GM19025 (cell line): ENCODE measurements around the gene NXF1.
A peak's percentile ranks its signal among the peaks of the same experiment; 100 is the strongest.
"Not testable (repeated sequence)": the region's sequence is repeated elsewhere in the genome, so short reads cannot be mapped to it uniquely, and the experiment has no call there.

Experiments used
- ATAC-seq: cut with Tn5 transposase; IDR thresholded peaks from one replicate; pipeline ENCODE4 v1.9.1; 2021; ENCODE audit warnings: mild to moderate bottlenecking, low read depth, moderate library complexity; ENCODE audit not compliant: unreplicated experiment

The NXF1 gene

DNA sequence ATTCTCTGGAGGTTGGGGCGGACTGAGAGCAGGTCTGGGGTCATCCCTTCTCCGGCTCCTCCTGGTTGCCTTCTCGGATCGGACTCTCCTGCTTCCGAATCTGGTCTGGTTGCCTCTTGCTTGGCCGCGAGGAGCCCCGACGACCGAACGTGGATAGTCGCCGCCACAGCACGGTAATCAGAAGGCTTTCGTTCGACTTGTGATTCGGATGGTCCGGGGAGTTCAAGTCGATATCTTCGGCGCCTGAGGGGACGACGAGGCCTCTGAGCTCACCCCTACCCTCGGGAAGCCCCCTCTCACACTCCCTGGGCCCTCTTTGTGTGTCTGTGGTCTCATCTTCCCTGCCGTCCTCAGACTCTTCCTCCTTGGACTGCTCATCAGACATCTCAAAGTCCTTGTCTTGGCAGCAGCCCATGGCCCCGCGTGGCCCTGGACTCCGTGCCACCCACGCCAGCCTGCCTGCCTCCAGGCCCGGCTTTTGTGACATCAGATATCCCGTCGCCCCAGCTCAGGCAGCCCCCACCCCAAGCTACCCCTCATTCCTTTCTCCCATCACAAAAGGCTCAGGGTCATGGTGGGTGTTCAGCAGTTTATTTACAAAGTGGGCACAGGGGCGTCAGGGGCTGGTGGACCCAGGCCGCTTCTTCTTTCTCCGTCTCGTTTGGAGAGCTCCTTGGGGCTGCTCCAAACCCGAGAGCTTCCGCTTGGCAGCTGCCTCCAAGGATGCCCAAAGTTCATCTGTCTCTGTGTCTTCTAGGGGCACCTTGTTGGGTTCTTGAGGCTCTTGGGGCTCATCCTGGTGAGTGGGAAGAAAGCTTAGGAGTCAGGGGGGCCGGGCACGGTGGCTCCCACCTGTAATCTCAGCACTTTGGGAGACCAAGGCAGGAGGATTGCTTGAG, 27.3 kb upstream of the NXF1 start, which contains the start of gene TEX54:
TEX54 (minus strand) TSS at position 506 of the 899 bp plus-strand sequence.
- peak; percentile 2 for ATAC-seq

DNA sequence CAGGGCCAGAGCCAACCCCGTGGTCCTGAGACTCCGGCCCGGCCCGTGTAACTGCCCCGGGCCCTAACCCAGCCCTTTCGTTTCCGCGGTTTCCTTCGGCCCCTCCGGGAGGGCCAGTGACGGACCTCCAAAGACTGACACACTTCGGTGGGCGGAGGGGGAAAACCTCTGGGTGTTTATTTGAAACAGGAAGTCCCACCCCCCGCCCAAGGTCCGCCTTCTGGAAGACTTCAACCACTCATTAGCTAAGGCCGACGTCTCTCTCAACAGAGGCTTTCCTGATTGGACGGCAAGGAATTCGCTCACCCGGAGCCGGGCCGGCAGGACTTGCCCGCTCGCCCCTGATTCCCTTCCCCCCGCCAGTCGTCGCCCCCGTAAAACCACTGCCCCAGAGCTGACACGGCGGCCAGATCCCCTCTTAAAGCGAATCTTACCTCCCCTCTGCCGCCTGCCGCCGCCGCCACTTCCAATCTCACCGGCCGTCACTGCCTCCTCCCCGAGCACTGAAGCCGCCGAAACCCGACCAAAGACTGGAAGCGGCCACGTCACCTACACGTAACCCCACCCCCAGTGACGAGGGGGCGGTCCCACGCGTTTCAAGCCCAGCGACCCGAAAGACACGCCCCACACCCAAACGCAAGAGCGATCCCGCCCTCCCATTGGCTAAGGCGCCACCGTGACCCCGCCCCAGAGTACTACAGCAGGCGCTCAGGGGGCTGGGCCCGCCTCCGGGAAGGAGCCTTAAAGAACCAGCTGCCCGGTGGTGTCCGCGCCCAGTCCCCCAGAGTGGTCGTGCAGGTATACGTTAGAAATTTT, 26.5 kb upstream of the NXF1 start, which contains the start of gene STX5:
STX5 (minus strand) TSS at position 532 of the 816 bp plus-strand sequence. CDS start 808 bp downstream, outside the sequence.
- ATAC-seq, result peak; percentile 87

DNA sequence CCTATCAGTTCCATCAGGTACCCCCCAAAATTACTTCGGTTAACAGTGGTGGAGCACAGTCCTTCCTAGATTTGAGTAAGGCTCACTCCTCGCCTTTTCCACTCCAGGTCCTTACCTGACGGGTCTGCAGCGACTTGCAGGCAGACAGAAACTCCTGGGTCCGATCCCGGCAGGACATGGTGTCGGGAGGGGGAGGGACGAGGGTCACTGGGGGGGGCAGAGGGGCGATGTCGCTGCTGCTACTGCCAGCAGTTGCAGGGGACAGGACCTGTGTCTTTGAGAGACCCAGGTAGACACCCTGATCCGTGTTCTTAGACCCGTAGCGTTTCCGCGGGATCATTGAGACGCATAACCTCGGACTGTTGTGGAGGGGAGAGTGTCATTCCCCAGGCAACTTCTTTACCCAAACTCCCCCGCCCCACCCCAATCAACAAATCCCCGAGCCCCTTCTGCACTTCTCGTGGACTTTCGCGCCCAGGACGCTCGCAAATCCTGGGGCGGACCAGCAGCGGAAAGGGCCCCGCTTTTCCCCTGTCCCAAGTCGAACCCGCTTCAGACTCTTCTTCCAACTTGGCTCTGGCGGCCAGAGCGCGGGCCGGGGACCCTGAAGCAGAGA, 25.8 kb upstream of the NXF1 start:
- no peak for ATAC-seq

DNA sequence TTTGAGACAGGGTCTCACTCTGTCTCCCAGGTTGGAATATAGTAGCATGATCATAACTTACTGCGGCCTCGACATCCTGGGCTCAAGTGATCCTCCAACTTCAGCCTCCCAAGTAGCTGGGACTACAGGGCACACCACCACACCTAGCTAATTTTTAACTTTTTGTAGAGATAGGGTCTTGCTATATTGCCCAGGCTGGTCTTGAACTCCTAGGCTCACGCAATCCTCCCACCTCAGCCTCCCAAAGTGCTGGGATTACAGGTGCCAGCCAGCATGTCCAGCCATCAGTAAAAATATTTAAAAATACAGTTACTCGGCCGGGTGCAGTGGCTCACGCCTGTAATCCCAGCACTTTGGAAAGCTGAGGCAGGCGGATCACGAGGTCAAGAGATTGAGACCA, 22.9 kb upstream of the NXF1 start:
- not testable (repeated sequence) for ATAC-seq

DNA sequence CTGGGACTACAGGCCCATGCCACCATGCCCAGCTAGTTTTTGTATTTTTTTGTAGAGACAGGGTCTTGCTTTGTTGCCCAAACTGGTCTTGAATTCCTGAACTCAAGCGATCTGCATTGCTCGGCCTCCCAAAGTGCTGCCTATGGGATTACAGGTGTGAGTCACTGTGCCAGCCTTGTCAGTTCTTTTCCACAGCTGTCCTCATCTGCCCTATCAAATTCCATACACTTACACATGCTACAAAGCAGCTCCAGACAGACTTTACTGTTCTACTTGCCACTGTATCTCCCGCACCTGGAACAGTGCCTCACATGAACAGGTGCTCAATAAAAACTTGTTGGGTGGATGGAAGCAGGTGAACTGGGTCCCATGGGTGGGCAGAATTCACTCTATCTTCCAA, 18.4 kb upstream of the NXF1 start:
- no peak for ATAC-seq

DNA sequence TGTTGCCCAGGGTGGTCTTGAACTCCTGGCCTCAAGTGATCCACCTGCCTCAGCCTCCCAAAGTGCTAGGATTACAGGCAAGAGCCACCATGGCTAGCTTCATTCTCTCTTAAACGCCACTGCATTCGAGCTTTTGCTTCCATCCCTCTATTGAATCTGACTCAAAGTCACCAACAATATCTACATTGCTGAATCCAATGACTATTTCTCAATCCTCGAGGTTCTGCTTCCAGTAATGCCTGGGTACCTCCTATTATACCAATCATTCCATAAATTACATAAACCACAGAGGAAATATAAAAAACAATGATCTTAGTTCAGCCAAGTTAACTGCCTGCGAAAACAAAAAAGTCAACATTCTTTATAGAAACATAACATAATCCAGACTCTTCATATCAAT, 11.9 kb upstream of the NXF1 start:
- no peak for ATAC-seq

DNA sequence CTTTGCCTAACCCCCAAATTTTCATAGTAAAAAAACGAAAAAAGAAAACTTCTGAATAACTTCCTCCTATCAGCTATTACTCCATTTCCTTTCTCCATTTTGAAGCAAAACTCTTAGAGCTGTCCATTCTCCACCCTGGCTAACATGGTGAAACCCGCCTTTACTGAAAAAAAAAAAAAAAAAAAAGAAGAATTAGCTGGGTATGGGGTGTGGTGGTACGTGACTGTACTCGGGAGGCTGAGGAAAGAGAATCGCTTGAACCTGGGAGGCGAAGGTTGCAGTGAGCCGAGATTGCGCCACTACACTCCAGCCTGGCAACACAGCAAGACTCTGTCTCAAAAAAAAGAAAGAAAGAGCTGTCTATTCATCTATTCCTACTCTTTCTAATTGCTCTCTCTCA, 11.3 kb upstream of the NXF1 start:
- ATAC-seq, result no peak

DNA sequence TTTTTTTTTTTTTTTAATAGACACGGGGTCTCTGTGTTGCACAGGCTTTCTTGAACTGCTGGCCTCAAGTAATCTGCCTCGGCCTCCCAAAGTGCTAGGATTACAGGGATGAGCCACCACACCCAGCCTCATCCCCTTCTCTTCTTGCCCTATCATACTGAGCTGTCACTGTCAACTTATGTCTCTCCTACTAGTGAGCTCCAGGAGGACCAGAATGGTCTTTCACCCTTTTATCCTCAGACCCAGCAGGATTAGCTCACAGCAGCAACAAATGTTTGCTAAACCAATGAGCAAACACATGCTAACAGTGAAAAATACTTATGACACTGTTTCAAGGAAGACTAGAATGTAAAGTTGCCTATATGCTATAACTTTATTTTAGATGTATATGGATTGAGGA, 6.4 kb upstream of the NXF1 start:
- ATAC-seq, result no peak

DNA sequence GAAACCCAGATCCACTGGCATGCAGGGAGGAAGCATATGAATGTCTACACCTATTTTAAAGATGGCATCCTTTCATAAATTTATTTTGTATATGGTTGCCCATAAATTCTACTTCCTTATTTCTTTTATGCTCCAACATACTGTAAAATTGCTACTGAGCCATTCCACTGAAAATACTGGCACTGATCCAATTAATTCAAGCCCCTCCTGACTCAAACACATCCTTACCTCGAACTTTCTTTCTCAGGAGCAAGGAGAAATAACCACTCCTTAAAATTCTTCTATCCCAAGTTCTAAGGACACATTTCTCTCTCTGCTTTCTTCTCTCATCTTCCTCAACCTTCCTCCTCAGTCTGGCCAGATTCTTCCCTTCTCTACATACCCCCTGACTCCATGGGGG, 5.5 kb upstream of the NXF1 start:
- no peak for ATAC-seq

DNA sequence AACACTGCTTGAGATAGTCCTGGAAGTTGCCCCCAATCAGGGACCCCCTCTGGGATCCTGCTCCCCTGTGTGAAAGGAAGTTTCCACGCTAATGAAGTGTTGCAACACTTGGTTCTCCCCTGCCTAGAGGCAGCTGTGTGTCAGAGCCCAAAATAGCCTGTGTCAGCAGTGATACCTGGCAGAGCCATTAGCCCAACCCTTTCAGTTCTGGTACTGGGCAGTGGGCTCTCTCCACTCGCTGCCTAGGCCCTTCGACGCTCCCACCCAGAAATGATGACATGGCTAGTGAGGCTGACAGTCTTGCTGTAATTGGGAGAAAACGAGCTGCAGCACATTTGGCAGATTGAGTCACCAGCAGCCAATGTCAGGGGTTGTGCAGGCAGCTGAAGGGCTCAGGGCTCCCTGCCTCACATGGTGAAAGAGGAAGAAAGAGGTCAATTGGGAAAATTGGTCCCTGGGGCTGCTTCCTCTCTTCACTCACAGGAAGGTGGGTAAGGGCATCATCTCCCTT, 1.4 kb upstream of the NXF1 start:
- ATAC-seq, result no peak

DNA sequence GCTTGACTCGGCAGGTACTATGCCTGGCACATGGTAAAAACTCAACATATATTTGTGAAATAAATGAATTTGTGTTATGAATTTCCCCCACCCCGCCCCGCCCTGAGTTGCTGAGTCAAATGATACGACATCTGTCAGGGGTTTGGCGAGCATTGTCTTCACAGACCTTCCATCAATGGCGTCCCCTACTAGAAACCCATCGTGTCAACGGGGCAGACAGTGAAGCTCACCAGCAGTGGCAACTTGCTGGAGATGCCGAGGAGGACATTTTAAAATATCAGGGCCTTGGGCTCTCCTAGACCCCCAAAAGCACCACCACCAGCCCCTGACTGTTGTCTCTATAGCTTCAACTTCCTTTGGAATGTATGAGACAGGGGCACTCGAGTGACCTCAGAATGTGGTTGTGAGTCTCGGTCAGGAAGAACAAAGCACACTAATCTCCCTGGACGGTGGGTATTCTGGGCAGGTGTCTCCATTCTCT, 761 bp upstream of the NXF1 start:
- ATAC-seq, result no peak

DNA sequence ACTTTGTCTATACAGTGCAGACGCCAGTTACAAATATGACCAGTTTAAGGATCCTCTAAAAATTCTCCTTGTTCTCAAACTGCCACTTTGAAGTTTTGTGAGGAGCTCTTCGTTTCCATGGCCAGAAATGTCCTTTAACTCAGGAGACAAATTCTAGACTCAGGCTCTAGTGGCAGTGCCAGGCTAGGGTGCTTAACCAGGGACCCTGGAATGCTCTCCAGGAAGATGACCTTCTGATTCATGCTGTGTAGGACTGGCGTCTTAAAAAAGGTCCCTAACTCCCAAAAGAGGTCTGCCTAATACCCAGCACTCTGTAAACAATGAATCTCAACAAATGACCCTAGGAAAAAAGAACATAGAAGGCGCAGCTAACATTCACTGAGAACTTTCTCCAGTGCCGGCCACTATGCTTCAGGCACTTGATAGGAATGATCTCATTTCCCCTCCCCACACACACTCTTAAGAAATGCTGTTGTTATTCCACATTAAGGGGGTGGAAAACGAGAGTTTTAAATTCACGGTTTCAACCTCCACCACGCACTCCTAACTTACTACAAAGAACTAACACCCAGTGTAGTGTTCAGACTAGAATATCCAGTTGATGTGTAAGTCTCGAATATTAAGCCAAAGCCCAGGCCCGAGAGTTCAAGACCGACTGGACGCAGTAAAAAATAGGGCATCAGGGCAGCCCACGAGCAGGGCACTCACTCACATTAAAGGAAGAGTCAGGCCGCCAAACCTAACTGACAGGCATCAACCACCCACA, 747 bp downstream of the NXF1 start:
- ATAC-seq, result no peak

DNA sequence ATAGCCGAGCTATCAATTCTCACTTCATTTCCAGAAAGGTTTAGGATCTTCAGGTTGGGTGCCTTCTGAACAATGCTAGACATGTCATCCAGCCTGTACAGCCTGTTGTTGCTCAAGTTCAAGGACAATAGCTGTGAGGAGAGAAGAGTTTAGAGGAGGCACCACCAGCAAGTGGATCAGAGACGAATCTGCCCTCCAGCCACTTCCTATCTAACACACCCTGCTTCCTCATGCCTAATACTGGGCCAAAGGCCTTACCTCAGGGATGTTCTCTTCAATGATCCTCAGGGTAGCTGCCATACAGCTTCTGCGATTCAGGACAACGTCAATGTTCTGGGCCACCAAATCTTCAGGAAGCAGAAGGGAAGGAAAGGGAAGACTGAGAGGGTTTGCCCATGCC, 4.2 kb downstream of the NXF1 start:
- no peak for ATAC-seq

DNA sequence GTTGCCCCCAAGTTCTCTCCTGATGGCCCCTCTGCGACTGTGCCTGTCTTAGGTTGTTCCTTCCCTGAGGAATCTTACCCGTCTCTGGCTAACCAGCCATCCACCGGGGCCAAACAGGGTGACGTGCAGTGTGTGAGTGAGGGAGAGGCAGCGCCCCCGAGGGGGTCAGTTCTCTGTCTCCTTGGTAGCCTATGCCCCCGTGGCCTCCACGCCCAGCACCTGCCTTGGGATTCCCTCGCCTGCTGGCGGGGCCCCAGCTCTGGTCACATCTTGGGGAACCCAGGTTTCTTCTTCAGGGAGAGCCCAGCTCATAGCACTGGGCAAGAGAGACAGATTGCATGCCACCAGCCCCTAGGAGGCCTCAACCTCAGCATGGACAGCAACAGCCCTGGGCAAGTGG, 5.8 kb downstream of the NXF1 start:
- ATAC-seq, result no peak

DNA sequence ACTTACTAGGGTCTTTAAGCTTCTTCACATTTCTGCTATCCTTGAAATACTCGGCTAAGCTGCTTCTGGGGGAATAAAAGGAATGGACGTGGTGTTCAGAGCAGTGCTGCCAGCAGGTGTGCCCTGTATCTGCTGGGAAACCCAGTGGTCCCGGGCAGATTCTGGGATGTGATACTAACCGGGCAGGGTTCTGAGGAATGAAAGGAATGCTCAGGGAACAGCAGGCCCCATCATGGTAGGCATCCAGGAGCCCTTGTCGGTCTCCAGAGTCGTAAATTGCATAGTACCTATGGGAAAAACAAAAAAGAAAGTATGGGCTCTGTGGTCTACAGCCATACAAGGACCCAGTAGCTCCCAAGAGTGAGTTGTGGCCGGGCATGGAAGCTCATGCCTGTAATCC, 9.0 kb downstream of the NXF1 start:
- ATAC-seq, result no peak

DNA sequence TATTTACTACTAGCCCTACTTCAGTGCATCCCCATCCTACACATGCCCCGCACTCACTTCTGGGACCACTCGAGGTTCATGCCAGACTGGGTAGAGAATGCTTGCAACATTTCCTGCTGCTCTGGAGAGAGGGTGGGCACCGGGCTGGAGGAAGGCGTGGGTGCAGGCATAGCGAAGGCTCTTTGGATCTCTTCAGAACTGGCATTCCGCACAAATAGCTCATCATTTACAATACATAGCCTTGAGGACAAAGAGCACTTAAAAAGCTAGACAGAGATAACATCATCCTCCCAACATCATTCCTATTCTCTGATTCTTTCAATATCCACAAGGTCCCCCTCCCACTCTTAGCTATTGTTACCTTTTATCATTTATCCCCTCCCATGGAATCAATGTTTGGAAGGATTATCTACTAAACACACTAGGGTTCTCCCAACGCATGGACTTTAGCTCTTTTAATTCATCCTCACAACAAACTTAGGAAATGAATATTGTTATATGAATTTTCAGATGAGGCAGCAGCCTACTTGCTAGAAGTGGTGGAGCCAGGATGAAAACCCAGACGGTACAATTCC, 11.0 kb downstream of the NXF1 start:
- ATAC-seq, result no peak

DNA sequence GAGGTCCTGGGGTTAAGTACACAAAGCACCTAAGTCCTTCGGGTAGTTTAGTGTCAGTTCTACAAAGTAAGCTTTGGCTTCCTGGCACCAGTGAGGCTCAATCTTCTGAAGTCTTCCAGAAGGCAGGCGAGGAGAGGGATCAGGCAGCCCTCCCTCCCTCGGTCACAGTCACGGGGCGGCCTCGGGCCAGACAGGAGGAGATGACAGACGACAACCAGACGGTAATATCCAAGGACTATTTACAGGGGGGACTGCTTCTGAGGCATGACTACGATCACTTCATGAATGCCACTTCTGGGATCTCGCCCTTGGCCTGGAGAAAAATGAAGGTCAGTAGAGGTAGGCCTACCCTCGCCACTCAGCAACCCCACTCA, 13.1 kb downstream of the NXF1 start:
- no peak for ATAC-seq

DNA sequence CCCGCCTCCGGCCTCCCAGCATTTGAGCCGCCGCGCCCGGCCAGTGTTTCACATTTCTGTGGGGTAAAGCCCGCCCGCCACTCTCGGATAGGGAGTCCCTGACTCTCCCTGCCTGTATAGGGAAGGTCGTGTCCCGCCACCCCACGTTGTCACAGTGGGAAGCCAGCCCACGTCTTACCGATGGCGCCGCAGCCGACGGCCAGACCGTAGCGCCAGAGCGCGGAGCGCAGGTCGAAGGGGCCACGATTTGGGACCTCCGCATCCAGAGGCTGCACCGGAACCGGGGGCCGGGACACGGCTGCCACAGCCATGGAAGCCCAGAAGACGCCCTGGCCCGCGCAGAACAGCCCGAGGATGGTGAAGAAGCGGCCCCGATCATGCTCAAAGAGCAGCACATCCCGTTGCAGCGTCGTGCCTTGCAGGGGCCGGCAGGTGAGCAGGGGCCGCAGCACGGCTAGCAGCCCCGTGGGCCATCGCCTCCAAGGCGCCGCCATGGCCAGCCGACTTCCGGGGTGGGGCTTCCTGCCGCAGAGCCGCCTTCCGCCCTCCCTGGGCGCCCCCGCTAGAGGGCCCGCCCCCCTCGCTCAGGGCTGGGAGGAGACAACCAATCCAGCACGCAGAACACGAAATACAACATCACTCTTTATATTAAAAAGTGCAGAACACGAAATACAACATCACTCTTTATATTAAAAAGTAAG, 13.6 kb downstream of the NXF1 start, which contains the start of gene TMEM223:
TMEM223 (minus strand) TSS at position 506 of the 701 bp plus-strand sequence; CDS start at position 494, 12 bp downstream.
- ATAC-seq, result peak; percentile 59

DNA sequence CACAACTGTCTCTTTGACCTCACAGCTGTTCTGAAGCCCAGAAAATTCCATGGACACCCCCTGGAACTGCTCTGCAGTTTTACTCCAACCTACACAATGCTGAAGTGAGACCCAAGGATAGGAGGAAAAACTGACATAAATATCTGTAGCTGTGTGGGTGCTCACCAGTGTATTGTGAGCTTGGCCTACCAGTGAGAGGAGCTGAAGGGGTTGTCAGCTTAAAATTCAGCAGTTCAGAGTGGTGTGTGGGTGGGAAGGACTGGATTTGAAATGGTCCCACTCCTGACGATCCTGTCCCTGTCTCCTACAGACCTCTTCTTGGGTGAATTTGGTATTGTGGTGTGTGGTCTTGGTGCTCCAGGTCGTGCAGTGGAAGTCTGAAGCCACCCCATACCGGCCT, 15.7 kb downstream of the NXF1 start:
- ATAC-seq, result no peak
